Activated naive CD8-positive, alpha-beta T cell treated with anti-CD3 and anti-CD28 coated beads for 36 hours (primary cell): ENCODE data around the gene IL32. TPM values are rescaled to one million over a fixed set of nuclear protein-coding genes. Genes with fewer than 3 reads are reported as not detected.

Experiments used
- DNase-seq: peaks from one replicate; pipeline ENCODE4 v3.0.0; 2021
- H3K27ac Mint-ChIP-seq: one replicate; pipeline ENCODE4 v1.8.0; 2022; ENCODE audit warnings: mild to moderate bottlenecking, moderate library complexity, mixed read lengths
- H3K27me3 Mint-ChIP-seq: one replicate; pipeline ENCODE4 v1.8.0; 2022; ENCODE audit warnings: mild to moderate bottlenecking, mixed read lengths
- H3K36me3 Mint-ChIP-seq: one replicate; pipeline ENCODE4 v1.8.0; 2021; ENCODE audit warnings: mild to moderate bottlenecking, mixed read lengths
- H3K4me1 Mint-ChIP-seq: one replicate; pipeline ENCODE4 v1.8.0; 2021; ENCODE audit warnings: mixed read lengths
- H3K4me3 Mint-ChIP-seq: one replicate; pipeline ENCODE4 v1.8.0; 2022; ENCODE audit warnings: mild to moderate bottlenecking, moderate library complexity, mixed read lengths
- H3K9me3 Mint-ChIP-seq: one replicate; pipeline ENCODE4 v1.8.0; 2022; ENCODE audit warnings: mixed read lengths
- total RNA-seq, 2 experiments: library from RNA; stranded (reverse); gene quantifications; one replicate each; pipeline ENCODE4 v1.2.3, GENCODE V29; 2021

The IL32 gene
- total RNA-seq, 2 experiments from 2014 or later, result 1,056 to 1,060 TPM

- Mint-ChIP-seq H3K9me3 (no peaks in the 10 kb centered on the region), H3K4me3 (peak overlapping the region; percentile 16), H3K36me3 (peaks cover 8% of the 10 kb centered on the region), H3K27me3 (peaks cover 20% of the 10 kb centered on the region), H3K4me1 (peaks cover 44% of the 10 kb centered on the region), H3K27ac (no peak overlapping the region)
- no peak for DNase-seq
Observed at GRCh38 chr16:3025032-3026002, 40.1 kb upstream of the IL32 start.

GRCh38 chr16:3026003-3026378, 39.4 kb upstream of the IL32 start:
- no peak for DNase-seq
- Mint-ChIP-seq H3K27me3 (peaks cover 26% of the 10 kb centered on the region), H3K27ac (no peak overlapping the region), H3K4me1 (peaks cover 40% of the 10 kb centered on the region), H3K36me3 (peaks cover 8% of the 10 kb centered on the region), H3K4me3 (no peak overlapping the region), H3K9me3 (no peaks in the 10 kb centered on the region)

- Mint-ChIP-seq H3K27me3 (peaks cover 33% of the 10 kb centered on the region), H3K4me3 (no peak overlapping the region), H3K36me3 (peaks cover 8% of the 10 kb centered on the region), H3K27ac (no peak overlapping the region), H3K9me3 (no peaks in the 10 kb centered on the region), H3K4me1 (peaks cover 33% of the 10 kb centered on the region)
- no peak for DNase-seq
Observed at GRCh38 chr16:3026609-3027488, 38.6 kb upstream of the IL32 start.

- peaks cover 8% of the 10 kb centered on the region for H3K36me3 Mint-ChIP-seq
- H3K4me1 Mint-ChIP-seq, result peaks cover 29% of the 10 kb centered on the region
- no peaks in the 10 kb centered on the region for H3K9me3 Mint-ChIP-seq
- H3K27me3 Mint-ChIP-seq, result peaks cover 37% of the 10 kb centered on the region
- no peak for DNase-seq
- H3K27ac Mint-ChIP-seq, result no peak overlapping the region
- H3K4me3 Mint-ChIP-seq, result no peak overlapping the region
Observed at GRCh38 chr16:3027489-3027795, 38.0 kb upstream of the IL32 start.

- H3K27ac Mint-ChIP-seq, result no peak overlapping the region
- peak overlapping the region; percentile 67 for H3K4me3 Mint-ChIP-seq
- peaks cover 44% of the 10 kb centered on the region for H3K27me3 Mint-ChIP-seq
Observed at GRCh38 chr16:3027983-3028715, 37.3 kb upstream of the IL32 start.

GRCh38 chr16:3028716-3029319, 36.6 kb upstream of the IL32 start:
- no peak for DNase-seq
- Mint-ChIP-seq H3K36me3 (peaks cover 8% of the 10 kb centered on the region), H3K27me3 (peaks cover 51% of the 10 kb centered on the region), H3K9me3 (no peaks in the 10 kb centered on the region), H3K4me1 (peaks cover 19% of the 10 kb centered on the region), H3K4me3 (peak overlapping the region; percentile 67), H3K27ac (no peak overlapping the region)

More at GRCh38 chr16:3027983-3028715, 37.3 kb upstream of the IL32 start:
- no peaks in the 10 kb centered on the region for H3K9me3 Mint-ChIP-seq
- DNase-seq, result peak; percentile 87
- peaks cover 8% of the 10 kb centered on the region for H3K36me3 Mint-ChIP-seq
- peaks cover 25% of the 10 kb centered on the region for H3K4me1 Mint-ChIP-seq

GRCh38 chr16:3029491-3030221, 35.8 kb upstream of the IL32 start:
- peak; percentile 64 for DNase-seq
- Mint-ChIP-seq H3K27ac (no peak overlapping the region), H3K36me3 (peaks cover 6% of the 10 kb centered on the region), H3K4me3 (peak overlapping the region; percentile 67), H3K4me1 (peaks cover 17% of the 10 kb centered on the region), H3K27me3 (peaks cover 59% of the 10 kb centered on the region), H3K9me3 (no peaks in the 10 kb centered on the region)

GRCh38 chr16:3030222-3031212, 34.9 kb upstream of the IL32 start:
- H3K27ac Mint-ChIP-seq, result no peak overlapping the region
- peaks cover 68% of the 10 kb centered on the region for H3K27me3 Mint-ChIP-seq
- peak overlapping the region; percentile 64 for H3K4me3 Mint-ChIP-seq
- no peaks in the 10 kb centered on the region for H3K9me3 Mint-ChIP-seq
- peaks cover 6% of the 10 kb centered on the region for H3K36me3 Mint-ChIP-seq
- peaks cover 17% of the 10 kb centered on the region for H3K4me1 Mint-ChIP-seq
- no peak for DNase-seq

GRCh38 chr16:3032624-3033023, 32.8 kb upstream of the IL32 start:
- Mint-ChIP-seq H3K36me3 (no peaks in the 10 kb centered on the region), H3K4me1 (peaks cover 19% of the 10 kb centered on the region), H3K9me3 (no peaks in the 10 kb centered on the region), H3K27me3 (peaks cover 82% of the 10 kb centered on the region), H3K27ac (no peak overlapping the region), H3K4me3 (no peak overlapping the region)
- no peak for DNase-seq

GRCh38 chr16:3035289-3035971, 30.0 kb upstream of the IL32 start:
- H3K27ac Mint-ChIP-seq, result no peak overlapping the region
- H3K27me3 Mint-ChIP-seq, result peaks cover 88% of the 10 kb centered on the region
- H3K36me3 Mint-ChIP-seq, result no peaks in the 10 kb centered on the region
- peaks cover 10% of the 10 kb centered on the region for H3K4me1 Mint-ChIP-seq
- H3K9me3 Mint-ChIP-seq, result no peaks in the 10 kb centered on the region
- no peak overlapping the region for H3K4me3 Mint-ChIP-seq
- DNase-seq, result no peak

GRCh38 chr16:3035972-3036725, 29.3 kb upstream of the IL32 start:
- H3K4me3 Mint-ChIP-seq, result no peak overlapping the region
- no peaks in the 10 kb centered on the region for H3K36me3 Mint-ChIP-seq
- H3K4me1 Mint-ChIP-seq, result peaks cover 10% of the 10 kb centered on the region
- H3K27ac Mint-ChIP-seq, result no peak overlapping the region
- no peaks in the 10 kb centered on the region for H3K9me3 Mint-ChIP-seq
- no peak for DNase-seq
- H3K27me3 Mint-ChIP-seq, result peaks cover 88% of the 10 kb centered on the region

- H3K9me3 Mint-ChIP-seq, result no peaks in the 10 kb centered on the region
- peaks cover 10% of the 10 kb centered on the region for H3K4me1 Mint-ChIP-seq
- no peak within 1 kb of the TSS for H3K4me3 Mint-ChIP-seq
- H3K27ac Mint-ChIP-seq, result no peak within 1 kb of the TSS
- H3K27me3 Mint-ChIP-seq, result peaks cover 89% of the 10 kb centered on the region
- DNase-seq, result no peak
- no peaks in the 10 kb centered on the region for H3K36me3 Mint-ChIP-seq
Observed at GRCh38 chr16:3036726-3037315, 28.6 kb upstream of the IL32 start, which contains the start of gene BICDL2. Gene BICDL2, minus strand, starts transcription at chr16:3036944. Its CDS starts 1,448 bp downstream, at chr16:3035496.
